Type B pancreatic cell (in vitro differentiated cells): Measurements from ENCODE around the gene SCAMP5. TPM values are rescaled to one million over a fixed set of nuclear protein-coding genes. Genes with fewer than 3 reads are reported as not detected.

Source experiments
- DNase-seq: peaks from one replicate; pipeline ENCODE4 v3.0.0; 2021; ENCODE audit warnings: mixed read lengths; ENCODE audit not compliant: unreplicated experiment; ENCODE audit errors: extremely low spot score
- H3K27ac Mint-ChIP-seq: 2 replicates; pipeline ENCODE4 v1.8.0; 2021; ENCODE audit warnings: mild to moderate bottlenecking, mixed read lengths
- H3K27me3 Mint-ChIP-seq: 2 replicates; pipeline ENCODE4 v1.8.0; 2021; ENCODE audit warnings: mixed read lengths
- H3K36me3 Mint-ChIP-seq: 2 replicates; pipeline ENCODE4 v1.8.0; 2021; ENCODE audit warnings: mixed read lengths
- H3K4me1 Mint-ChIP-seq: one replicate; pipeline ENCODE4 v1.8.0; 2021; ENCODE audit warnings: mixed read lengths; ENCODE audit not compliant: unreplicated experiment
- H3K4me3 Mint-ChIP-seq: 2 replicates; pipeline ENCODE4 v1.8.0; 2021; ENCODE audit warnings: mild to moderate bottlenecking, mixed read lengths
- H3K9me3 Mint-ChIP-seq: 2 replicates; pipeline ENCODE4 v1.8.0; 2021; ENCODE audit warnings: mixed read lengths
- CTCF ChIP-seq: fragments of 200-600 bp; sonication (generic); conservative IDR thresholded peaks from 2 replicates; pipeline ENCODE4 v1.5.0; 2021; ENCODE audit warnings: antibody characterized with exemption, mild to moderate bottlenecking
- total RNA-seq: library from RNA; stranded (reverse); gene quantifications from 2 replicates; pipeline ENCODE4 v1.2.1, GENCODE V29; 2021; ENCODE audit warnings: low replicate concordance

SCAMP5 gene
- total RNA-seq, 1 donor from 2014 or later = 38.1 TPM

DNA sequence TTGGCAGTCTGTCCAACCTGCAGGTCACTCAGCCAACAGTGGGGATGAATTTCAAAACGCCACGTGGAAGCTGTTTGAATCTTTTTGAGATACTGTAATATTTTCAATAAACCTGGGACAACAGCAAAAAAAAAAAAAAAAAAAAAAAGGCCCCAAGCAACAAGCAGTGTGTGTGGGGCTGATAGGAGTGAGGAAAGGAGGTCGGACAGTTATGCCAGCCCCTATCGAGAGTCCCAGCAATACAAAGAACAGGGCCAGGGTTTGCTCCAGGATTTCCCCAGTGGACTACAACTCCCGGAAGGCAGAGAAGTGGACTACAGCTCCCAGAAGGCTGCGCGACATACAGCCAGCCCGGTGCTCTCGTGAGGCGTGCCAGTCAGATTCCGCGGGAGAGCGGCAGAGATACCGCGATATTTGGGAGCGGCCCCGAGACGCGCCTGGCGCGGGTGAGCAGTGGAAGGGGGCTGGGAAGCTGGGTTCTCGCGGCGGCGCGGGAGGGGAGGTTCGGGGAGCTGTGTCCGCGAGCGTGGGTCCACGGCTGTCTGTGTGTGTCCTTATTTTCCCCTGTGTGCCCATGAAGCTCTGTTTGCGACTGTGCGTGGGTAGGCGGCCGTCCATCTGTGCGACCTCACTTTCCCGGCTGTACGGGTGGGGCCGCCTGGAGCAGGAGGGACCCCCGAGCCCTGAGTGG, 28.0 kb downstream of the SCAMP5 start, which contains the start of gene PPCDC:
Gene PPCDC, plus strand, starts transcription at position 410 of the 691 bp plus-strand sequence. CDS start 4,729 bp downstream, outside the sequence.
- no peaks in the 10 kb centered on the region for H3K36me3 Mint-ChIP-seq
- DNase-seq = peak; percentile 96
- peaks cover 16% of the 10 kb centered on the region for H3K4me1 Mint-ChIP-seq
- H3K9me3 Mint-ChIP-seq = no peaks in the 10 kb centered on the region
- H3K27ac Mint-ChIP-seq = peak within 1 kb of the TSS; percentile 95
- H3K27me3 Mint-ChIP-seq = no peaks in the 10 kb centered on the region
- no peak for TF ChIP-seq CTCF
- H3K4me3 Mint-ChIP-seq = peak within 1 kb of the TSS; percentile 99

DNA sequence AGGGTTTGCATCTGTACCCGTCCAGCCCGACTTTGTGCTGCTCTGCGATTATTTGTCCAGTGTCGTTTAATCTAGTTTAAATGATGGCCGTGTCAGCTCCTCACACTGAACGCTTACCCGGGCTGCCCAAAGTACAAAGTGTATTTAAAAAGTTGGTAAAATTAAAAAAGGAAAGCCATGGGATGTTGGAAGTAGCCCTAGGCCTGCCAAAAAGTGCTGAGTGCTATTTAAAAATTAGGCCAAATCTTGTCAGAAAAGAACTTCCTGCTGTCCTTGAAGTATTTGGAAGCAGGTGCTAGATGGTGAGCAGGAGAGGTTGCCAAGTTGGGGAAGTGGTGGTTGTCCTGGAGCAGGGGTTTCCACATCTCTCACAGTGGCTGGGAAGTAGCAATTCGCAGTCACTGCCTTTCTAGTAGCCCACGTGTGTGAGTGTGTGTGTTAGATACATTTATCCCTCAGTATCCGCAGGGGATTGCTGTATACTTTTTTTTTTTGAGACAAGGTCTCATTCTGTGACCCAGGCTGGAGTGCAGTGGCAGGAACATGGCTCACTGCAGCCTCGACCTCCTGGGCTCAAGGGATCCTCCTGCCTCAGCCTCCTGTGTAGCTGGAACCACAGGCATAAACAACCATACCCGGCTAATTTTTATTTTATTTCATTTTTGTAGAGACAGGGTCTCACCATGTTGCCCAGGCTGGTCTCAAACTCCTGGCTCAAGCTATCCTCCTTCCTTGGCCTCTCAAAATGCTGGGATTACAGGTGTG, 28.7 kb downstream of the SCAMP5 start:
- Mint-ChIP-seq H3K4me3 (peak overlapping the region; percentile 99), H3K4me1 (peaks cover 17% of the 10 kb centered on the region), H3K9me3 (no peaks in the 10 kb centered on the region), H3K27me3 (no peaks in the 10 kb centered on the region), H3K36me3 (no peaks in the 10 kb centered on the region), H3K27ac (peak overlapping the region; percentile 95)
- TF ChIP-seq CTCF = no peak
- DNase-seq = no peak

GRCh38 chr15:75025107-75025506, 29.7 kb downstream of the SCAMP5 start:
- DNase-seq = no peak
- TF ChIP-seq CTCF = no peak
- Mint-ChIP-seq H3K9me3 (no peaks in the 10 kb centered on the region), H3K4me1 (peaks cover 22% of the 10 kb centered on the region), H3K36me3 (no peaks in the 10 kb centered on the region), H3K4me3 (peak overlapping the region; percentile 99), H3K27me3 (no peaks in the 10 kb centered on the region), H3K27ac (peak overlapping the region; percentile 22)

DNA sequence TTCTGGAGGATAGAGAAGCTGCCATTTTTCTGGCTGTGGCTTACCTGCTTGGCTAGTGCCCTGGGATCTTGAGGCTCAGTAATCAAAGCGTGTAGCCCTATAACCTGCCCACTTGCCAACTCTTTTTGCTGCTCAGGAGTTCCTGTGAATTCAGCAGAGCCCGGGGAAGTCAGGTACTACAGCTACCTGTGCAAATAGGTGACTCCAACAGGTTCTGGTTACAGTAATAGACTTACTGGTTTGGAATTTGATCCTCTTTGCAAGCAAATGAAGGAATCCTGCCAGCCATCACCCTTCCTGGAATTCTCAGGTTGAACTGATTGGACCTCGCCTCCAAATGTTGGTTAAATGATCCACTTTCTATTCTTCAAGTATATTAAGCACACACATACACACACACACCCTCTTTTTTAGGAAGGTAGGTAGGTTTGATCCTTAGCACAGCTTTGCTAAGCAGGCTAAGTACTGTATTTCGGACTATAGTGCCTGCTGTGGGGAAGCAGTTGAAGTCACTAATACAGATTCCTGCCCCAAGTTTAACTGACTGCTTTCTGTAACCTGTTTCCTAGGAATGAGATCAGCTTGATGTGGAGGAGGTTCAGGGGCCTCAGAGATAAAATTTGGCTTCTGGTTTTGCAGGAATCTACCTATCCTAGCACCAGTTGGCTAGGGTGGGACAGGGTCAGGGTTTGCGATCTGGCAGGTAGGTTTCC, 30.3 kb downstream of the SCAMP5 start:
- no peaks in the 10 kb centered on the region for H3K27me3 Mint-ChIP-seq
- H3K4me3 Mint-ChIP-seq = peak overlapping the region; percentile 99
- H3K36me3 Mint-ChIP-seq = no peaks in the 10 kb centered on the region
- no peak for DNase-seq
- peaks cover 22% of the 10 kb centered on the region for H3K4me1 Mint-ChIP-seq
- TF ChIP-seq CTCF = no peak
- H3K9me3 Mint-ChIP-seq = no peaks in the 10 kb centered on the region
- peak overlapping the region; percentile 22 for H3K27ac Mint-ChIP-seq

- Mint-ChIP-seq H3K27me3 (no peaks in the 10 kb centered on the region), H3K36me3 (peaks cover 9% of the 10 kb centered on the region), H3K27ac (no peak overlapping the region), H3K9me3 (no peaks in the 10 kb centered on the region), H3K4me3 (no peak overlapping the region), H3K4me1 (peaks cover 34% of the 10 kb centered on the region)
- no peak for DNase-seq
- no peak for TF ChIP-seq CTCF
These were observed 32.2 kb downstream of the SCAMP5 start for GRCh38 chr15:75027551-75027950.
